KOPT-K1 (cell line): ENCODE measurements around the gene ATXN1.

ENCODE experiments used
- H3K27ac ChIP-seq: fragments of 200-600 bp; sonication (generic); 2 replicates; pipeline ENCODE4 v1.5.1; 2016; ENCODE audit warnings: antibody characterized with exemption, mild to moderate bottlenecking, low read depth, low read length; ENCODE audit not compliant: poor library complexity, severe bottlenecking
- H3K36me3 ChIP-seq: fragments of 200-600 bp; sonication (generic); 2 replicates; pipeline ENCODE4 v1.5.1; 2017; ENCODE audit warnings: antibody characterized with exemption, mild to moderate bottlenecking, low read length, moderate library complexity; ENCODE audit not compliant: insufficient read depth
- H3K9me3 ChIP-seq: fragments of 200-600 bp; sonication (generic); 2 replicates; pipeline ENCODE4 v1.5.1; 2017; ENCODE audit warnings: antibody characterized with exemption, low read length, mild to moderate bottlenecking; ENCODE audit not compliant: insufficient read depth, poor library complexity, severe bottlenecking

ATXN1 gene

GRCh38 chr6:16333580-16333979, 427.7 kb downstream of the ATXN1 start:
- H3K36me3 ChIP-seq = no peaks in the 10 kb centered on the region
- H3K27ac ChIP-seq = no peak overlapping the region
- H3K9me3 ChIP-seq = no peaks in the 10 kb centered on the region

- Histone ChIP-seq H3K27ac (no peak overlapping the region), H3K9me3 (no peaks in the 10 kb centered on the region), H3K36me3 (no peaks in the 10 kb centered on the region)
These were observed 429.1 kb downstream of the ATXN1 start for GRCh38 chr6:16332175-16332542.

GRCh38 chr6:16331384-16332174, 429.7 kb downstream of the ATXN1 start:
- Histone ChIP-seq H3K9me3 (peaks cover 3% of the 10 kb centered on the region), H3K27ac (no peak overlapping the region)

GRCh38 chr6:16329233-16329632, 432.0 kb downstream of the ATXN1 start:
- H3K9me3 ChIP-seq = peaks cover 12% of the 10 kb centered on the region
- no peak overlapping the region for H3K27ac ChIP-seq
- H3K36me3 ChIP-seq = no peaks in the 10 kb centered on the region

More at GRCh38 chr6:16331384-16332174, 429.7 kb downstream of the ATXN1 start:
- H3K36me3 ChIP-seq = no peaks in the 10 kb centered on the region

GRCh38 chr6:16327777-16328325, 433.4 kb downstream of the ATXN1 start:
- H3K36me3 ChIP-seq = no peaks in the 10 kb centered on the region
- H3K27ac ChIP-seq = no peak overlapping the region
- peaks cover 12% of the 10 kb centered on the region for H3K9me3 ChIP-seq

GRCh38 chr6:16326971-16327776, 434.1 kb downstream of the ATXN1 start:
- Histone ChIP-seq H3K27ac (no peak overlapping the region), H3K9me3 (peaks cover 12% of the 10 kb centered on the region), H3K36me3 (no peaks in the 10 kb centered on the region)

GRCh38 chr6:16326531-16326930, 434.7 kb downstream of the ATXN1 start:
- Histone ChIP-seq H3K36me3 (no peaks in the 10 kb centered on the region), H3K9me3 (peaks cover 12% of the 10 kb centered on the region), H3K27ac (no peak overlapping the region)

- H3K27ac ChIP-seq = no peak overlapping the region
- no peaks in the 10 kb centered on the region for H3K36me3 ChIP-seq
- peaks cover 12% of the 10 kb centered on the region for H3K9me3 ChIP-seq
These were observed 436.5 kb downstream of the ATXN1 start for GRCh38 chr6:16324606-16325225.

- Histone ChIP-seq H3K27ac (no peak overlapping the region), H3K9me3 (peaks cover 12% of the 10 kb centered on the region), H3K36me3 (no peaks in the 10 kb centered on the region)
These were observed 437.1 kb downstream of the ATXN1 start for GRCh38 chr6:16324184-16324583.

GRCh38 chr6:16322666-16323312, 438.5 kb downstream of the ATXN1 start:
- Histone ChIP-seq H3K9me3 (peaks cover 12% of the 10 kb centered on the region), H3K36me3 (no peaks in the 10 kb centered on the region), H3K27ac (peak overlapping the region; percentile 52)

GRCh38 chr6:16321826-16322225, 439.4 kb downstream of the ATXN1 start:
- Histone ChIP-seq H3K36me3 (no peaks in the 10 kb centered on the region), H3K27ac (no peak overlapping the region), H3K9me3 (peaks cover 11% of the 10 kb centered on the region)

GRCh38 chr6:16321341-16321710, 439.9 kb downstream of the ATXN1 start:
- Histone ChIP-seq H3K36me3 (no peaks in the 10 kb centered on the region), H3K27ac (no peak overlapping the region), H3K9me3 (peaks cover 6% of the 10 kb centered on the region)

GRCh38 chr6:16320533-16321340, 440.5 kb downstream of the ATXN1 start:
- Histone ChIP-seq H3K27ac (peak overlapping the region; percentile 59), H3K36me3 (no peaks in the 10 kb centered on the region), H3K9me3 (peaks cover under 1% of the 10 kb centered on the region)
